NCI-H69 (cell line): ENCODE results near the gene QKI.

Experiments
- DNase-seq: peaks from one replicate; lab custom pipeline; 2025; lab: John Stamatoyannopoulos, UW

QKI gene

DNA sequence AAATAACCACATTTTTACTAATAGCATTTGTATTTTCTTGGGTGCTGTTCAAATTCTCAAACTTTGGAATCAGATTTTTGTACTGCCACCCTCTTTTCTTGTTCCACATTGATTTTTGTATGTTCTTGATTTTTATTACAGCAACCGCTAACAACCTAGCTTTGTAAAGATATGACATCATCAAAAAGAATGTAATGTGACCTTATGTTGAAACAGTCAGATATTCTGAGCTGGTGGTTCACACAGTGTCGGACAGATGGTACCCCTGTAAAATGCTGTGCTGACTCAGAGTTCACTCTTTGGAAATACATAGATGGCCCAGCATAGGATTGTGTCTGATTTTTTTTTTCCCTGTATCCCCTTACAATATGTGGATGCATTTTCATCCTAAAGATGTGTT lies 118.9 kb downstream of the QKI start:
- peak; percentile 79 for DNase-seq

DNA sequence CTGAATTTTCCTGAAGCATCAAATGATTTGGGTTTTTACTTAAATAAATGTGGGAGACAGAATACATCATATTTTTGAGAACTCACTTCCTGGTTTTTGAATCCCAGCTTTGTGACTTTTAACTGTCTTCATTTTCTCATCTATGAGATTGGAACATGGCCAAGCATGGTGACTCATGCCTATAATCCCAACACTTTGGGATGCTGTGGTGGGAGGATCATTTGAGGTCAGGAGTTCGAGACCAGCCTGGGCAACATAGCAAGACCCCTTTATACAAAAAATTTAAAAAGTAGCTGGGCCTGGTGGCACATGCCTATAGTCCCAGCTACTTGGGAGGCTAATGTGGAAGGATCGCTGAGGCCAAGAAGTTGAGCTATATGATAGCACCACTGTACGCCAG lies 122.3 kb downstream of the QKI start:
- DNase-seq: peak; percentile 81

DNA sequence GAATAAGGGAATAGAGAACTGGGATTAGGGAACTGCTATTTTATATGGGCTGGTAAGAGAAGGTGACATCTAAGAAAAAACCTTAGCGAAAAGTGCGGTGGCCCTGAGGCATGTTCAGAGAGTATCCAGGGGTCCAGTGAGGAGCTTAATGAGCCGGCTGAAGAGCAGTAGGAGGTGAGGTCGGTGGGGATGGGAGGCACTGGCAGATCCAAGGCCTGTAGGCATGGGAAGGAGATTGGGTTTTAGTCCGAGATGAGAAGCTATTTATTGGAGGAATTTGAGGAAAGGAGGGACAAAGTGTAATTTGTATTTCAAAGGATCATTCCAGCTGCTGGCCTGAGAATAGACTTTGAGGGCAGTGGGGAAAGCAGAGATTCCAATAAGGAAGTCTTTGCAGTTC lies 123.8 kb downstream of the QKI start:
- DNase-seq: peak; percentile 75

DNA sequence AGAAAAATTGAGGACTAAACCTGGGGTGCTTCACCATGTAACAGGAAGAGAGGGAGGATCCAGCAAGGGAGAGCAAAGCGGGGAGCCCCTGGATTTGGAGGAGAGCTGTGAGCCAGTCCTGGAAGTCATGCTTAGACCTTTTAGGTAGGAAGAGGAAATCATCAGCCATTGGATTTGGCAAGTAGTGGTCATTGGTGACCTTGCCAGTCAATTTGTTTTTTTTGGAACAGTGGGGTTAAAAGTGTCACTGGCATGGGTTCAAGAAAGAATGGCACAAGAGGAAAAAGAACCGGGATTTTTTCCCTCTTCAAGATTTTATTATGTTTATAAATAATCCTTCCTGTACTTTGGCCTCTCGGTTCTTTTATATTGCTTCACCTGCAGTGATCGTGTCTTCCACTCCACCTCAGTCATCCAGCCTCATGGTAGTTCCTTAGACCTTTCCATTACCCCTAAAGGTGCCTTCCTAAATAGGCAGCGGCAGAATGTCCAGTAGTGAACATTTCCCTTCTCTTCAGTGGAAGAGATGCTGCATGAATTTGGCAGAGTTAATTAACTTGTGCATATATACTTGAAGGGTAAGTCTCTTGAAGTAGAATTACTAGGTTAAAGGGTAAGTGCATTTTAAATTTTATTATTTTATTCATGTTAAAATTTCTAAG lies 124.7 kb downstream of the QKI start:
- peak; percentile 29 for DNase-seq

DNA sequence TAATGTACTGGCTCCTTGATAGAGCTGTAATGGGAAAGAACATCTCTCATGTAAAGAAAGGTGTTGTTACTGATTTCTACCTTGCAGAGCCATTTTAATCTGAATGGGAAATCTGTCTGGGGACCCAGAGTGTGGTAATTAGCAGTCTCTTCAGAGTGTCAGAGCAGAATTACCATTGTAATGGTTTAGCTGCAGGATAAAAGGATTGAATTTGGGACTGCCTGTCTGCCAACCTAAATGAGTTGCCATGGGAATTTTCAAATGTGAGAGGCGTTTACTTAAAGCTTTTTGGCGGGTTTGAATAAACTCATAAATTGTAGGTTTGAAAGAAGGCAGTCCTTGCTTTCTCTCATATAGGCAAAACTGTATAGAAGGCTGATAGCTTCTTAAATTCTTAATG lies 128.8 kb downstream of the QKI start:
- DNase-seq: peak; percentile 96

DNA sequence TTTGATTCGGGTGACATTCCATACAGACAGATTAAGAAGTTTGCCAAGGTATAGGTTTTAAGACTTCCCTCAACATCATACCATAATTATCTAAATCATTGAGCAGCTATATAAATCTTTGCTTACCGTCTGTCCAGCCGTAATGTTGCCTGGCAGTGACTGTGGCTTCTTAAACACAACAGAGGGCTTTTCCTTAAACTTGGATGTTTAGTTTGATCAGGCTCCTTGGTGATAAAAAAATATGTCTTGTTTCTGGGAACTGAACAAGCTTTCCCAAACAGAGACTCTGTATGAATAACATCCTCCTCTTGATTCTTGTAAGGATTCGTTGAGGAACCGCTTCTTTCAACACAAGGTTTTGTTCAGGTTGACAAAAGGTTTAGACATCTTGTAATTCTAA lies 130.9 kb downstream of the QKI start:
- peak; percentile 24 for DNase-seq

DNA sequence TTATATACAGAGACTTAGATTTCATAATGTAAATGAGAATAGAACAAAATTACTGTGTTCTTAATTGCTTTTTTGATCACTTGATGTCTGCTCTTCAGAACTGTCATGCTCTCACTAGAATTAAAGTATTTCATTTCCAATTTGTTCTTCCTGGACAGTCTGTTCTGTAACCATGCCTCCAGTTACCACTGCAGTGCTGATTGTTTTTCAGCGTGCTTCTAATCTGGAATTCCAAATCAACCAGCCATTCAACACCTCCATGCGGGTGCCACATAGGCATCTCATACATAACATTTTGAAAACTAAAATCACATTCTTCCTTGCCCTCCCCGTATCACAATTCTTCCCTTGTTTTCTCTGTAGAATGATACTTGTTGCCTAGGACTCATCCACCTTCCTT lies 132.8 kb downstream of the QKI start:
- DNase-seq: no peak

DNA sequence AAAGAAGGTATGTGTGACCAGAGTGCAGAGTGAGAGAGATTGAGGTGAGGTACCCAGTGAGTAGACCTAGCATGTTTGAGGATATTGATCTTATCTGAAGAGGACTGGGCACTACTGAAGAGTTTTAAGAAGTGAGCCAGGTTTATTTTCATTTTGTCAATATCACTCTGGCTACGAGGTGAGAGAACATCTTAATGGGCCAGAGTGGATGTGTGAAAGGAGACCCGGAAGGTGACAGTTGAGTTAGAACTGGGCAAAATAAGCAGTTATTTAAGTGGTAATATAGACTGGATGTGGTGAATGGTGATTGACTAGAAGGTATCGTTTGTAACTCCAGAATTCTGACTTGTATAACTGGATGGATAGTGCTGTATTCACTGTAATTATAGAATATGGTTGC lies 134.1 kb downstream of the QKI start:
- no peak for DNase-seq

DNA sequence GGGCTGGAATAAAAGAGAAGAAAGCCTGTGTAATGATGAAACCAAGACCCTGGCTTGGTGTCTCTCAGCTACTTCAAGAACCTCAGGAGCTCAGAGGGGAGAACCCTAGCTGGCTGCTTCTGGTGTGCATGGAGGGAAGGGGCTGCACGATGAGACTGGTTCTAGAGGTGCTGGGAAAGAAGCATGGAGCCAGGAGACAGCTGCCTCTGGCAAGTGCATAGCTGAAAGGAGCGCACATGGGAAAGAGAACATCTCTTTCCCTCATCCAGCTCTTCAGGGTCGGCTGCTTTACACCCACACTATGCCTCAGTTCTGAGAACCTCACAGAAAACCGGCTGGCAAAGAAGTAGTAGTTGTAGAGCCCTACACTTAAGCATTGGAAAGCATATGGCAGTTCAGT lies 139.5 kb downstream of the QKI start:
- DNase-seq: no peak

DNA sequence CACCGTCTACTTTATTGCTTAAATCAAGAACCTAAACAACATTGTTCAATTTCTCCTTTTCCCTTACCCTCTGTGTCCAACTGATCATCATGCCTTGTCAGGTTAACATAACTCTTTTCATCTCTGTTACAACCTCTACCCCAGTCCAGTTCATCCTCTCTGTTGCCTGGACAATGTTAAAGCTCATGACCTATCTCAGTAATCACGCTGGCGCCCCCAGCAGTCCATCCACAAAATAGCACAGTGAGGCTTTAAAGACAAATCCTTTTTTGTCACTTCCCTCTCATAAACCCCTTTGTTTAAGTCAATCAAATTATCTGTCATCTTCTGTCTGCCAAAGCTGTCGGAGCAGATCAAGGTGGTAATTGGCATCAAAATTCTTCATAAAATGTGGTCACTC lies 140.1 kb downstream of the QKI start:
- peak; percentile 78 for DNase-seq

DNA sequence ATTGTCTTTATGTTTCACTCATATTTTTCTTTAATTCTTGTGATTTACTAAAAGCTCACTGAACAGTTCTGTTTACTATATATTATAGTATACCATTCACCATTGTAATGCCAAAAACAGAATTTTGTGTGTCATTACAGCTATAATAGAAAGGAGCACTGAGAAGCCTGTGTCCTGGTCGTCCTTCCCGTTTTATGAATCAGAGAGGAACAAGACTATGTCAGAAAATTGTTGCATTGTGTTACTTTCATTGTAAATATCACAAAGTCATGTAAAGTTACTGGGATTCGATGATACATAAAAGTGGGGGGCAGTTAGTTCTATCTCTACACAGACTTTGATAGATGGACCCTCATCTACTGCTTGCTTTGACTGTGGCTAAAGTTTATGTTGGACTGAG lies 145.1 kb downstream of the QKI start:
- DNase-seq: no peak

DNA sequence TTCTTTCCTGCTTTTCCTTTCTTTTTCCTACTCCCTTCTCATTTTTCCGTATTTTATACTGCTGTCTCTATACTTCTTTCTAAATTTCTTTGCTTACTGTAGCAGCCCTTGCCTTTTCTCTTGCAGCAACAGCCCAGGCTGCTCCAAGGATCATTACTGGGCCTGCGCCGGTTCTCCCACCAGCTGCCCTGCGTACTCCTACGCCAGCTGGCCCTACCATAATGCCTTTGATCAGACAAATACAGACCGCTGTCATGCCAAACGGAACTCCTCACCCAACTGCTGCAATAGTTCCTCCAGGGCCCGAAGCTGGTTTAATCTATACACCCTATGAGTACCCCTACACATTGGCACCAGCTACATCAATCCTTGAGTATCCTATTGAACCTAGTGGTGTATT lies 148.8 kb downstream of the QKI start:
- DNase-seq: no peak

DNA sequence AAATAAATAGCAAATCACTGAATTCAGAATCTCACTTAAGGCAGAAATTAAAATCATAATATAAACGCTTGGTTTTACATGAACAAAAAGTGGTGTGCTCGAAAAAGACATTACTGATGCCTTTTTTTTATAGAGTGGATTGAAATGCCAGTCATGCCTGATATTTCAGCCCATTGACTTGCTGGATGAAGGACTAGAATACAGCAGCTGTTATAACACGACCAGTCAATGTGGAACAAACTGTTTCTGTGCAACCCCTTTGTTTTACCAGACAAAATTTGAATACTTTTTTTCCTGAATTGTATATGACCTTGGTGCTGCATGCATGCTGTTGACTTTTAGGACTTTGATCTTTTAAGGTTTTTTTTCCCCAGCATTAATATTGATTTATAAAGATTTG lies 150.0 kb downstream of the QKI start:
- no peak for DNase-seq

DNA sequence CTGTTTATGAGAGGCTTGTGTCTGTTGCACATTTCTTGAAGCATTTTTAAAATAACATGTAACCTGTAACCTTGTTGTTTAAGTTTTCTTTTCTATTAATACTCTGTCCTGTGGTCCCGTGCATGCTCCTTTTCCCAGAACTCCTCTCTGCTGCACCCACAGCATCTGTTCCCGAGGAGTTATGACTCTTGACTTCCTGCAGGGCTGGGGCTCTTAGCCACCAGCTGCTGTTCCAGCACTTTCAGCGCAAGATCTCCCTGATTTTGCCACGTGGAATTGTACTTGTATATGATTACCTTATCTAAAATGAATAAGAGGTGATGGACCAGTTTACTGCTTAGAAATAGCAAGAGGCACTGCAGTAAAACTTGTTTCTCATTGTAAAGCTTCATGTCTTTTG lies 150.6 kb downstream of the QKI start:
- DNase-seq: peak; percentile 8

DNA sequence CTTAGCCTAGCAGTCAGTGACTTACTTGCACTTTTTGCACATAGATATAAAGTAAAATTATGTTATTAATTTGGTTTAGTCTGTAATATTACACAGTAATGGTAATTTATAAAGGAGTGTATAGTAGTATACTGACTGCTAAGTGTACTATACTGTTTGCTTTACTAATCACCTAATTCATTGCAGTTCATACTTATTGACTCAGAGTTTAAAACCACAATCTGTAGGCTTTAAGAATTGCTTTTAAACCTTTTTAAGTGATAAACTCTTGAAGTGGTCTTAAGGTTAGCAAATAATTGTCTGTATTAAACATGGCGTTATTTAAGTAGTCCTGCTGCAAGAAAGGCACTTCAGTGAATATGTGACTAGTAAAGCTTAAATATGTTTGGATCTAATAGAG lies 151.5 kb downstream of the QKI start:
- DNase-seq: no peak

DNA sequence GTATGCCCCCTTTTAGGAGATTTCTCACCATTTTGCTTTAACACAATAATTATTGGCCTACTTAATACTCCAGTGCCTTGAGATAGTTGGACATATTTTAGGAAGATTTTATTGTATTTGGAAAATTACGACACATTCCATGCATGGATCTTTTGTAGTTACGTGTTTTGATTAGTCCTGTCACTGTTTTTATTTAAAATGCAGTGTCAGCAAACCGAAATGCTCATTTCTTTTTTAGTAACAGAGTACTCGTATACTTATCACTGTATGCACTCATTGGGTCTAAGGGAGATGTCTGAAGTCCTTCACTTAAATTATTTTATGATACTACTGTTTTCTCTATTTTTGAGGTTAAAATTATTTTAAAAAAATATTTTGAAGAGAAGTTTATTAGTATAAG lies 153.8 kb downstream of the QKI start:
- no peak for DNase-seq

DNA sequence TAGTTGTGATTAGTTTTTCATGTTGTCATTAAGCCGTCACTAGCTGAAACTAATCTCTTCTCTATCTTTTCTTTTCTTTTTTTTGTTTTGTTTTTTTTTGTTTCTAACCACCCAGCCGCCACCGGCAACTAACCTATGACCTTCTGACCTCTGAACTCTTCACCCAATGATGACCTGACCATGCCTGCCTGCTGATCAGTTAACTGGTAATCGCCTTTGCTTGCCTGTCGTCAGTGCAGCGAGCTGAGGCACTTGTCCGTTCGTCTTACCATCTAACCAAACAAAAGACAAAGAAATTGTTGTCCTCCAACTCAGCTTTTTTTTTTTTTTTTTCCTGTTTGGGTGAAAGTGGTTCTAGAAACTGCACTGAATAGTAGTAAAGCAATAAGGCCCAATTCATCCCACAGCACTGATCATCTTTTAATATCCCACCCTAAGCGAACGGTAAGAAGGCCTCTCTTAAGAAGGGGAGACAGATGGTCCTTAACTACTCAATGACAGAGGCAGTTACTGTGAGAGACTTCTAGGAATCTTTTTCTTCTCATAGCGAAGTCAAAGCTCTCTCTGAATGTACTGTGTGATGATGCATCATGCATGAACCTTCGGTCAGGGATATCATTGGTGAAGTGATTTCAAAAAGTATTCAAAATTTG lies 156.2 kb downstream of the QKI start:
- no peak for DNase-seq

DNA sequence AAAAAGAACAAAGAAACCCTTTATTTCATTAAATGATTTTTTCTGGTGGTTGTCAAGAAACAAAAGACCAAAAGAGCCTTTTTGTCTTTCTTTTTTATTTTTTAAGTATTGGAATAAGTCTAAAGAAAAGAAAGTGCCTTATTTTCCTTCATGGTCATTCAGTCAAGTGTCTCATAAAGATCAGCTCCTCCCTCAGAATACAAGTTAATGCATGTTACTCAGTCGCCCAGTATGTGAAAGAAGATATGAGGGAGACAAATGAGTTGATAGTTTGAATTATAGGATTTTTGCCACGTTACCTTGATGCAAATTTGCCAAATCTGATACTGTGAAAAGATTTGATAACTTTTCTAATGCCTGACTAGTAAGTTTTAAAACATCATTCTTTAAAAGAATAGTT lies 157.2 kb downstream of the QKI start:
- no peak for DNase-seq

DNA sequence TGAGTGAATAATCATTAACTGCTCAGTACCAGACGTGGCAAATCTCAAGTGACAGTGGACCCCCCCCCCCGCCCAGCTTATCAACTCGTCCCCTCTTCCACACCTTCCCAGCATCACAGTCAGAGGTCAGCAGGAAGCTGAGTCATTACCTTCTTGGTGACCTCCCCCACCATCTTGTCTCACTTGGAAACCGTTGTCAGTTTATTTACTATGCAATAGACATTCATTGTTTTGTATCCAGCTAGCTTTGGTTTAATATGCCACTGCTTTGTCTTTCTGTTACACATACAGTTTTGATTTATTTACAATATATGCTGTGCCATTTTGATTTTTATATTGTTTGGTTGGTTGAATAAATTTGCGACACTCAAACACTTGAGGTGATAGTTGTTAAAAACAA lies 158.1 kb downstream of the QKI start:
- DNase-seq: peak; percentile 57

DNA sequence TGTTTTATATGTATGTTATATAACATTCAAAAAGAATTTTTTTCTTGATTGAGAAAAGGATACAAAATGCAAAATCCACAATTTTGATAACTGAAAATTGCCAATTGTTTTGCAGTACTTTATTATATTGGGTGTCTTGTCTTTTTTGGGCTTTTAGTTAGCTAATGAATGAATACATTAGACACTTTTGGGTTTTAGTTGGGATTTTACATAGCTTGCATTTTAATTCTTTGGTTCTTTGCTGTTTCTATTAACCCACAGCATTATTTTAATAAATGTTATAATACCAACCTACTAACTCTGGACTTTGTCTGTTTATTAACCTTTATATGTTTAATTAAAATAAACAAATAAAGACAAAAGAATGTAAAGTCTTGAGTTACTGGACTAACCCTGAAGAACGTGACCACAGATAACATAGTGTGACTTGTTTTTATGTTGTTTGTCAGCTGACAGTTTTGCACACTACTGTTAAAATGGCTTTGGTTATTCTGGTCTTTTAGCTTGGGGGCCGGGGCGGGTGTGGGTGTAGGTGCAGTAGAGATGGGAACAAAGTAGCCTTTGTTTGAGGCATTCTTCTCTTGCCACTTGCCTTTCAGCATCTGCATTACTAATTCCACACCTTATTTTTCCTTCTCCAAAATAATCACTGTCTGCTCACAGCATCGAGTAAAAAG lies 159.1 kb downstream of the QKI start:
- DNase-seq: no peak

DNA sequence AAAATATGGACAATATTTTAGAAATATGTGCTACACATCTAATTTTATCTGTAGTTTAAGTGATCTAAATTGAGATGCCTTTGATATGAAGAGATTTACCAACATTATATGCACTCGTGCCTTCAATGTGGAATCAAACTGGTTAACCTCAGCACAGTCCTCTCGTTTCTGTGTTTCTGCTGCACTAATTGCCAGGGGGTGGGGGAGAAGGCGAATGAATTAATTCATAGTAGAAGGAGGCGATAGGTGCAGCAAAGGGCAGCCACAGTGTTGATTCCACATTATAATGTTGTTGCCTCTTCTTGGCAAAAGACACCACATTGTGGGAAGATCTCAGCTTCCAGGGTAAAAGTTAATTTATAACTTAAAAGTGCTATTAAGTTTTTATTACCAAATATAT lies 161.6 kb downstream of the QKI start:
- no peak for DNase-seq

DNA sequence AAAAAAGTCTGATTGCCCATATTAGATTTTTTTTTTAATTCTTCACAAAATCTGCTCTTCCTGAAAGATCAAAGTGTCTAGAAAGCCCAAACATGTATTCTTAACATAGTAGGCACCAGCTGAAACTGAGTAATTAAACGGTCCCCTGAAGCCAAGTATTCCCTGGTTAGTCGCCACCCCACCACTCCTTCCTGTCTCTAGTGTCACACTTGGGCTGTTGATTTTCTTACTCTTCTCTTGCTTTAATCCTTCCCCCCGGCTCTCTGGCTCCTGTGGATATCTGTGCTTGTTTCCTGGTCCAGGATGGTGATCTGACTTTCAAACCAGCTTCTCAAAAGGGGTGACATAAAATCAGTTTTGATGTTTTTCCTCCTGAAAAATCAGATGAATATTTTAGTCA lies 162.9 kb downstream of the QKI start:
- peak; percentile 28 for DNase-seq

DNA sequence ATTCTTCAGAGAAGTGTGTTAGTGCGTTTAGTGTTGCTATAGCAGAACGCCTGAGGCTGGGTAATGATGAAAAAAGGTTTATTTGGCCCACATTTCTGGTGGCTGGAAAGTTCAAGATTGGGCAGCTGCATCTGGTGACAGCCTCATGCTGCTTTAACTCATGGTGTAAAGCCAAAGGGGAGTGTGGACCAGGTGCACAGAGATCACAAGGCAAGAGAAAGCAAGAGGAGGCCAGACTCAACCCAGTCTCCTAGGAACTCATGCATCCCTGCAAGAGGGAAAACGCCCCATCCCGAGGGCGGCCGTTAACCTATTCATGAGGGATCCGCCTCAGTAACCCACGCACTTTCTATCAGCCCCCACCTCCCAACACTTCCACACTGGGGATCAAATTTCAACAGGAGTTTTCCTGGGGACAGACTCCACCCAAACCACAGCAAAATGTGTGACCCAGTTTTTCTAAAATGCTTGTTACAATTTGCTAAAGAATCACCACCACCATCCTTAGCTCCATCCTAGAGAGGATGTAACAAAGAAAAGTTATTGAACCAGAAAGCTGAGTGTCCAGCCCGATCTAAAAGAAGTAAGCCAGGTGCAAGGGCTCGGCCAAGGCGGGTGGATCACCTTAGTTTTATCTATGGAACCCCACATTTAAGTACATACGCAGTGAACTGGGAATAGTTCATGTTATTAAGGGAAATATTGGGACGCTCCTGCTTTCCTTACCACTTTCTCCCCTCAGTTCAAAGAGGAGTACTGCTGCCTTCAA lies 164.8 kb downstream of the QKI start:
- DNase-seq: peak; percentile 64
